Adrenal gland (tissue), 12 donors: ENCODE data around the gene NUDT4. TPM values are rescaled to one million over a fixed set of nuclear protein-coding genes. Genes with fewer than 3 reads are reported as not detected.
"Not testable (repeated sequence)": the region's sequence is repeated elsewhere in the genome, so short reads cannot be mapped to it uniquely, and the experiment has no call there.

Experiments
- DNase-seq, 7 donors: peaks; one replicate each; pipeline ENCODE4 v3.0.0-alpha.2; 2019 to 2020
- H3K27ac ChIP-seq, 5 donors: fragments of 200-600 bp; sonication (generic) in 4 of 5; 1 replicate in 3 of 5; 2 replicates in 2 of 5; pipeline versions ENCODE4 v1.5.1 to v1.8.0; 2016 to 2020; ENCODE audit warnings: mild to moderate bottlenecking in 1 of 5
- H3K27me3 ChIP-seq: fragments of 200-600 bp; 2 replicates; pipeline ENCODE4 v1.8.0; 2021
- H3K36me3 ChIP-seq, 2 donors: fragments of 200-600 bp; replicated peaks in 1 of 2; 1 replicate in 1 of 2; 2 replicates in 1 of 2; pipeline versions ENCODE4 v1.5.1 to v1.8.0; 2018 to 2022
- H3K4me1 ChIP-seq, 2 donors: fragments of 200-600 bp; replicated peaks in 1 of 2; 1 replicate in 1 of 2; 2 replicates in 1 of 2; pipeline versions ENCODE4 v1.5.1 to v1.8.0; 2018 to 2021
- H3K4me3 ChIP-seq, 4 donors: fragments of 200-600 bp; sonication (generic) in 3 of 4; one replicate each; pipeline ENCODE4 v1.5.1; 2016 to 2018
- H3K9me3 ChIP-seq, 3 donors: fragments of 200-600 bp; sonication (generic) in 1 of 3; replicated peaks in 1 of 3; 1 replicate in 2 of 3; 2 replicates in 1 of 3; pipeline versions ENCODE4 v1.5.1 to v1.8.0; 2016 to 2021
- POLR2A ChIP-seq, 2 donors: fragments of 450-650 bp; IDR thresholded peaks; one replicate each; pipeline ENCODE4 v1.6.1; 2017; ENCODE audit warnings: antibody characterized with exemption in 2 of 2, mild to moderate bottlenecking in 2 of 2, moderate library complexity in 1 of 2
- WGBS, 4 donors: extraction: QIAGEN DNeasy Blood & Tissue Kit in 2 of 4; methylation state at CpG; one replicate each; pipeline versions ENCODE4 v1.1.5 to v1.1.7; 2013 to 2017; 5-methylcytosine and 5-hydroxymethylcytosine counted together
- intact Hi-C, 2 donors: fragments of 100-400 bp; cut with DNase I; formaldehyde crosslinking; loops; one replicate each; pipeline versions ENCODE4 v1.14.1 to v1.15.0; 2022 to 2023
- polyA plus RNA-seq, 3 donors: library from polyadenylated mRNA; stranded (reverse); fragments of 200-250 nt in 2 of 3; fragments of 350-450 nt in 1 of 3; fragmentation: Illumina TruSeq in 1 of 3; extraction: RNeasy Lipid Tissue Mini Kit (QIAGEN cat#74804) in 1 of 3; gene quantifications; one replicate each; pipeline ENCODE4 v1.2.3, GENCODE V29; 2013 to 2014
- total RNA-seq, 9 donors: library from RNA; depleted of rRNA in 4 of 9; stranded (reverse); fragments of >200 nt in 4 of 9; fragments of 120-200 nt in 1 of 9; fragmentation: NEBNext Ultra II Directional in 1 of 9; extraction: Animal tissue kit (Norgen Biotek cat#: 25700) in 1 of 9; gene quantifications; one replicate each; pipeline versions ENCODE4 v1.1.0 to v1.2.4, GENCODE V29; 2013 to 2023
- TF ChIP-seq, protein P1 (sequence below), 6 experiments: fragments of 450-650 bp in 4 of 6; fragments of 200-600 bp in 2 of 6; sonication (generic) in 1 of 6; IDR thresholded peaks; 1 replicate in 5 of 6; 2 replicates in 1 of 6; pipeline versions ENCODE4 v1.5.1 to v1.8.0; 2016 to 2021; ENCODE audit warnings: antibody characterized with exemption in 6 of 6, mild to moderate bottlenecking in 2 of 6, moderate library complexity in 1 of 6
- donor health status: healthy with polysubstance abuse.
- donor health status: Bipolar disorder and iron deficiency.
- donor health status: DM: yes; HTN: yes; CAD: no.
- donor health status: DM: no; HTN: no; CAD: no.
- donor health status: DM: no; HTN: no; CAD: no.
- donor health status: DM: yes; HTN: yes; CAD: no.

The NUDT4 gene
- total and polyA plus RNA-seq, 12 donors, result 23.0 to 195 (median 137) TPM

- H3K9me3 ChIP-seq, H3K36me3 ChIP-seq, H3K27me3 ChIP-seq, H3K27ac ChIP-seq, intact Hi-C loops, H3K4me3 ChIP-seq, DNase-seq: not testable (repeated sequence)
- WGBS, 4 donors, result 85 to 93% (median 88%) methylated on average over 8 of the region's 8 CpGs
- peaks cover 18 to 44% of the 10 kb centered on the region in 2 donors for H3K4me1 ChIP-seq
Observed at GRCh38 chr12:93412396-93412795, 34.7 kb downstream of the NUDT4 start.

DNA sequence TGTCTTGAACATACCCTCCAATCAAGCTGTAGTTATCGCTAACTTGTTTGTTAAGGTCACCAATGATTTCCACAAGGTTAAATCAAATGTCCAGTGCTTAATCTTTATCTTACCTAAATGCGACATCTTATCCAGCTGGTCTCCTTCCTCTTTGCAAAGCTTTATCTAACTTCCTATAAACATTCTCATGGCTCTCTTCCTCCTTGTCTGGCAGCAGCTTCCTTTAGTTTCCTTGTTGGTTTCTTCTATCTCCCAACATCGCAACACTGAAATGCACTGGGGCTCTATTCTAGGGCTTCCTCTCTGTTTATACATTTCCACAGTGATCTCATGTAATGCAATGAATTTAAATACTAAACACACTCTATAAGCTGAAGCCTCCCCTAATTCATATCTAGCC lies 35.3 kb downstream of the NUDT4 start:
- TF ChIP-seq POLR2A (IDR thresholded peaks at IDR 0.05), result no peak
- TF ChIP-seq, protein P1, sequence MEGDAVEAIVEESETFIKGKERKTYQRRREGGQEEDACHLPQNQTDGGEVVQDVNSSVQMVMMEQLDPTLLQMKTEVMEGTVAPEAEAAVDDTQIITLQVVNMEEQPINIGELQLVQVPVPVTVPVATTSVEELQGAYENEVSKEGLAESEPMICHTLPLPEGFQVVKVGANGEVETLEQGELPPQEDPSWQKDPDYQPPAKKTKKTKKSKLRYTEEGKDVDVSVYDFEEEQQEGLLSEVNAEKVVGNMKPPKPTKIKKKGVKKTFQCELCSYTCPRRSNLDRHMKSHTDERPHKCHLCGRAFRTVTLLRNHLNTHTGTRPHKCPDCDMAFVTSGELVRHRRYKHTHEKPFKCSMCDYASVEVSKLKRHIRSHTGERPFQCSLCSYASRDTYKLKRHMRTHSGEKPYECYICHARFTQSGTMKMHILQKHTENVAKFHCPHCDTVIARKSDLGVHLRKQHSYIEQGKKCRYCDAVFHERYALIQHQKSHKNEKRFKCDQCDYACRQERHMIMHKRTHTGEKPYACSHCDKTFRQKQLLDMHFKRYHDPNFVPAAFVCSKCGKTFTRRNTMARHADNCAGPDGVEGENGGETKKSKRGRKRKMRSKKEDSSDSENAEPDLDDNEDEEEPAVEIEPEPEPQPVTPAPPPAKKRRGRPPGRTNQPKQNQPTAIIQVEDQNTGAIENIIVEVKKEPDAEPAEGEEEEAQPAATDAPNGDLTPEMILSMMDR (IDR thresholded peaks at IDR 0.05), result no peak
- H3K9me3 ChIP-seq, result no peaks in the 10 kb centered on the region
- peaks cover 18 to 46% of the 10 kb centered on the region in 2 donors for H3K4me1 ChIP-seq
- H3K27me3 ChIP-seq, result no peaks in the 10 kb centered on the region
- WGBS, 4 donors, result 39 to 52% (median 43%) methylated on average over 3 of the region's 3 CpGs
- H3K4me3 ChIP-seq, result no peak overlapping the region
- DNase-seq, result no peak
- intact Hi-C loops, result no loop called here
- H3K36me3 ChIP-seq, result peaks cover 0 to 7% of the 10 kb centered on the region in 2 donors
- no peak overlapping the region for H3K27ac ChIP-seq

GRCh38 chr12:93415723-93416464 lies 38.2 kb downstream of the NUDT4 start:
- no peak for DNase-seq
- Histone ChIP-seq H3K27ac (no peak overlapping the region), H3K9me3 (no peaks in the 10 kb centered on the region), H3K36me3 (no peaks in the 10 kb centered on the region), H3K27me3 (no peaks in the 10 kb centered on the region), H3K4me1 (peaks cover 14 to 48% of the 10 kb centered on the region in 2 donors), H3K4me3 (no peak overlapping the region)
- no peak for TF ChIP-seq POLR2A (IDR thresholded peaks at IDR 0.05)
- TF ChIP-seq, protein P1 (IDR thresholded peaks at IDR 0.05), result peak in 1 of 6 experiments; percentile 16
- intact Hi-C loops, result no loop called here
- 66 to 81% (median 70%) methylated on average over 3 of the region's 3 CpGs for WGBS, 4 donors

- Histone ChIP-seq H3K4me1 (peaks cover 11 to 39% of the 10 kb centered on the region in 2 donors), H3K9me3 (no peaks in the 10 kb centered on the region), H3K27me3 (no peaks in the 10 kb centered on the region), H3K4me3 (no peak overlapping the region), H3K27ac (no peak overlapping the region), H3K36me3 (no peaks in the 10 kb centered on the region)
- intact Hi-C loops, result no loop called here
- TF ChIP-seq, protein P1 (IDR thresholded peaks at IDR 0.05), result no peak
- TF ChIP-seq POLR2A (IDR thresholded peaks at IDR 0.05), result no peak
- 73 to 74% (median 74%) methylated on average over 4 of the region's 4 CpGs for WGBS, 4 donors
- DNase-seq, result no peak
Observed at GRCh38 chr12:93417967-93418480, 40.3 kb downstream of the NUDT4 start.
